Measurements from ENCODE around the gene CACNA2D1.
"Not testable (repeated sequence)": the region's sequence is repeated elsewhere in the genome, so short reads cannot be mapped to it uniquely, and the experiment has no call there.

Gene CACNA2D1

GRCh38 chr7:82433507-82433906 lies 10.1 kb downstream of the CACNA2D1 start:
- no peaks in the 10 kb centered on the region for H3K36me3 ChIP-seq (ENCODE audit: control insufficient read depth, insufficient read depth, low read length)
- DNase-seq (ENCODE audit: extremely low read depth, insufficient read length), result no peak
- H3K4me3 ChIP-seq (replicated peaks; ENCODE audit: low read depth, low read length), result no peak overlapping the region
- no peak for TF ChIP-seq CTCF (IDR thresholded peaks at IDR 0.05; ENCODE audit: insufficient read depth, low read length, poor library complexity, severe bottlenecking)
- no peaks in the 10 kb centered on the region for H3K27me3 ChIP-seq (replicated peaks; ENCODE audit: control insufficient read depth, insufficient read depth, low read length)

- DNase-seq (ENCODE audit: extremely low read depth, insufficient read length); H3K27me3 ChIP-seq (replicated peaks; ENCODE audit: control insufficient read depth, insufficient read depth, low read length); H3K36me3 ChIP-seq (ENCODE audit: control insufficient read depth, insufficient read depth, low read length); H3K4me3 ChIP-seq (replicated peaks; ENCODE audit: low read depth, low read length): not testable (repeated sequence)
These were observed 10.8 kb downstream of the CACNA2D1 start for GRCh38 chr7:82432743-82433142.

- H3K27me3 ChIP-seq (replicated peaks; ENCODE audit: control insufficient read depth, insufficient read depth, low read length), result no peaks in the 10 kb centered on the region
- no peak overlapping the region for H3K4me3 ChIP-seq (replicated peaks; ENCODE audit: low read depth, low read length)
- no peak for TF ChIP-seq CTCF (IDR thresholded peaks at IDR 0.05; ENCODE audit: insufficient read depth, low read length, poor library complexity, severe bottlenecking)
- no peak for DNase-seq (ENCODE audit: extremely low read depth, insufficient read length)
- no peaks in the 10 kb centered on the region for H3K36me3 ChIP-seq (ENCODE audit: control insufficient read depth, insufficient read depth, low read length)
These were observed 12.8 kb downstream of the CACNA2D1 start for GRCh38 chr7:82430500-82431465.

- no peak overlapping the region for H3K4me3 ChIP-seq (replicated peaks; ENCODE audit: low read depth, low read length)
These were observed 14.2 kb downstream of the CACNA2D1 start for GRCh38 chr7:82429408-82429807.

GRCh38 chr7:82428186-82428961 lies 15.2 kb downstream of the CACNA2D1 start:
- Histone ChIP-seq H3K27me3 (replicated peaks; ENCODE audit: control insufficient read depth, insufficient read depth, low read length) (no peaks in the 10 kb centered on the region), H3K36me3 (ENCODE audit: control insufficient read depth, insufficient read depth, low read length) (no peaks in the 10 kb centered on the region), H3K4me3 (replicated peaks; ENCODE audit: low read depth, low read length) (no peak overlapping the region)
- no peak for TF ChIP-seq CTCF (IDR thresholded peaks at IDR 0.05; ENCODE audit: insufficient read depth, low read length, poor library complexity, severe bottlenecking)
- no peak for DNase-seq (ENCODE audit: extremely low read depth, insufficient read length)

More at GRCh38 chr7:82429408-82429807, 14.2 kb downstream of the CACNA2D1 start:
- H3K27me3 ChIP-seq (replicated peaks; ENCODE audit: control insufficient read depth, insufficient read depth, low read length), result no peaks in the 10 kb centered on the region
- DNase-seq (ENCODE audit: extremely low read depth, insufficient read length), result no peak
- H3K36me3 ChIP-seq (ENCODE audit: control insufficient read depth, insufficient read depth, low read length), result no peaks in the 10 kb centered on the region
- no peak for TF ChIP-seq CTCF (IDR thresholded peaks at IDR 0.05; ENCODE audit: insufficient read depth, low read length, poor library complexity, severe bottlenecking)

- Histone ChIP-seq H3K36me3 (ENCODE audit: control insufficient read depth, insufficient read depth, low read length) (no peaks in the 10 kb centered on the region), H3K4me3 (replicated peaks; ENCODE audit: low read depth, low read length) (no peak overlapping the region), H3K27me3 (replicated peaks; ENCODE audit: control insufficient read depth, insufficient read depth, low read length) (no peaks in the 10 kb centered on the region)
- TF ChIP-seq CTCF (IDR thresholded peaks at IDR 0.05; ENCODE audit: insufficient read depth, low read length, poor library complexity, severe bottlenecking), result no peak
- no peak for DNase-seq (ENCODE audit: extremely low read depth, insufficient read length)
These were observed 20.1 kb downstream of the CACNA2D1 start for GRCh38 chr7:82423446-82423845.

Data from GM06990 (cell line).